DOHH2 (cell line): Measurements from ENCODE around the gene MARCHF9.

Experiments used
- H3F3A ChIP-seq: fragments of 200-600 bp; sonication (generic), shearing (Covaris generic); 2 replicates; pipeline ENCODE4 v1.6.0; 2016; ENCODE audit warnings: antibody characterized with exemption, mild to moderate bottlenecking; ENCODE audit not compliant: control insufficient read depth, insufficient read depth
- H3K27ac ChIP-seq: fragments of 200-600 bp; sonication (generic); 2 replicates; pipeline ENCODE4 v1.5.1; 2014; ENCODE audit warnings: low read depth, mild to moderate bottlenecking, low read length, moderate library complexity
- H3K27me3 ChIP-seq: fragments of 200-600 bp; sonication (generic); 2 replicates; pipeline ENCODE4 v1.6.1; 2014; ENCODE audit warnings: mild to moderate bottlenecking, low read length, mixed read lengths; ENCODE audit not compliant: control insufficient read depth
- H3K36me3 ChIP-seq: fragments of 200-600 bp; sonication (generic); 2 replicates; pipeline ENCODE4 v1.6.1; 2014; ENCODE audit warnings: mild to moderate bottlenecking, low read length, moderate library complexity, mixed read lengths; ENCODE audit not compliant: control insufficient read depth
- H3K4me1 ChIP-seq: fragments of 200-600 bp; sonication (generic); 2 replicates; pipeline ENCODE4 v1.6.1; 2014; ENCODE audit warnings: mild to moderate bottlenecking, low read length, mixed read lengths; ENCODE audit not compliant: control insufficient read depth
- H3K4me2 ChIP-seq: fragments of 200-600 bp; sonication (generic); 2 replicates; pipeline ENCODE4 v1.6.0; 2014; ENCODE audit warnings: mild to moderate bottlenecking, low read length, moderate library complexity
- H3K4me3 ChIP-seq: fragments of 200-600 bp; sonication (generic); 2 replicates; pipeline ENCODE4 v1.5.1; 2014; ENCODE audit warnings: mild to moderate bottlenecking, low read length, mixed read lengths
- H3K79me2 ChIP-seq: fragments of 200-600 bp; sonication (generic); 2 replicates; pipeline ENCODE4 v1.6.1; 2014; ENCODE audit warnings: mild to moderate bottlenecking, low read length, mixed read lengths; ENCODE audit not compliant: control insufficient read depth
- H3K9me2 ChIP-seq: fragments of 200-600 bp; sonication (generic); replicated peaks from 2 replicates; pipeline ENCODE4 v1.6.1; 2014; ENCODE audit warnings: mild to moderate bottlenecking, low read length, mixed read lengths; ENCODE audit not compliant: control insufficient read depth
- H3K9me3 ChIP-seq: fragments of 200-600 bp; sonication (generic); 2 replicates; pipeline ENCODE4 v1.6.1; 2014; ENCODE audit warnings: antibody characterized with exemption, low read length, mixed read lengths; ENCODE audit not compliant: control insufficient read depth, insufficient read depth
- H4K20me1 ChIP-seq: fragments of 200-600 bp; sonication (generic); 2 replicates; pipeline ENCODE4 v1.6.0; 2014; ENCODE audit warnings: low read depth, mild to moderate bottlenecking, antibody characterized with exemption, low read length, moderate library complexity; ENCODE audit not compliant: control insufficient read depth, insufficient read depth
- EZH2phosphoT487 ChIP-seq: fragments of 200-600 bp; sonication (generic); IDR thresholded peaks from 2 replicates; pipeline ENCODE4 v1.6.1; 2017; ENCODE audit warnings: borderline replicate concordance, mild to moderate bottlenecking, antibody characterized with exemption, low read length, moderate library complexity, mixed read lengths
- TF ChIP-seq, protein P1 (sequence below): fragments of 200-600 bp; sonication (generic); IDR thresholded peaks from one replicate; pipeline ENCODE4 v1.5.1; 2014; ENCODE audit warnings: antibody characterized with exemption, mild to moderate bottlenecking, low read depth, low read length; ENCODE audit not compliant: poor library complexity, severe bottlenecking

MARCHF9 gene, protein sequence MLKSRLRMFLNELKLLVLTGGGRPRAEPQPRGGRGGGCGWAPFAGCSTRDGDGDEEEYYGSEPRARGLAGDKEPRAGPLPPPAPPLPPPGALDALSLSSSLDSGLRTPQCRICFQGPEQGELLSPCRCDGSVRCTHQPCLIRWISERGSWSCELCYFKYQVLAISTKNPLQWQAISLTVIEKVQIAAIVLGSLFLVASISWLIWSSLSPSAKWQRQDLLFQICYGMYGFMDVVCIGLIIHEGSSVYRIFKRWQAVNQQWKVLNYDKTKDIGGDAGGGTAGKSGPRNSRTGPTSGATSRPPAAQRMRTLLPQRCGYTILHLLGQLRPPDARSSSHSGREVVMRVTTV

DNA sequence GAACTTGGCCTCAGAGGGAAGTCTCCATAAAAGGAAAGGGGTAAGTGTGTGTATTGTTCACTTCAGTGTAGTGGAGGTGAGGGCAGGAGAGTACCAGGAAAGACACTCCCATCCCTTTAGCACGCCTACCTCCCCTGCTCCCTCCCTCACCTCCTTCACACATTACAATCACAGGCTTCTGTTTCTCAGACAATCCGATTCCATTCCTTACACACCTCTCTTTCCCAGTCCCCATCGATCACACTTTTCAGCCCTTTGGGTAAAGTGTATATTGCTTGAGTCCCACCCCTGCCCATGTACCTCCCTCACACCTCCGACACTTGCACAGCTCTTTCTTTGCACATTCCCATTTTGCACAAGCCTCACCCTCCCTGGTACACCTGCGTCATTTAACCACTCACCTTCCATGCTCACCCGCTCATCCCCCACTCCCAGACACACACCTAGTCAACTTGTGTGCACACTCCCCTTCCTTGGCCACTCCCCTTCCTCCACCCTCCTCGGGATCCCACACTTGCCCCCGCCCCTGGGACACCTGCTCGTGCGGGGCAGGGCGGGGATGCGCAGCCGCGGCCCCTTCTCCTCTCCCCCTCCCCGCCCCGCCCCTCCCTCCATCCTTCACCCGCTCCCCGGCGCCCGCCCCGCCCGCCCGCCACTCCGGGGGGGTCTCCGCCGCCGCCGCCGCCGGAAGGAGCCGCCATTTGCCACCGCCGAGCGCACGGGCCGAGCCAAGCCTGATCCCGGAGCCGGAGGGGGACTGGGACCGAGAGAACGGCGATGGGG is at the start of gene MARCHF9:
Gene MARCHF9 (plus strand): TSS at position 693 of the 783 bp plus-strand sequence. CDS start 426 bp downstream, outside the sequence.
- H3K36me3 ChIP-seq: peaks cover 56% of the 10 kb centered on the region

GRCh38 chr12:57707250-57707649 is 47.7 kb upstream of the MARCHF9 start:
- Histone ChIP-seq H3K9me3 (peaks cover 8% of the 10 kb centered on the region; the same call in 1 of the 2 replicates), H3K27ac (no peak overlapping the region), H3F3A (0 out of 2 replicates have a peak, but pooled peaks cover 2% of the 10 kb centered on the region), H3K4me3 (no peak overlapping the region), H3K4me1 (no peaks in the 10 kb centered on the region), H3K9me2 (no peaks in the 10 kb centered on the region), H3K4me2 (no peak overlapping the region), H3K79me2 (no peaks in the 10 kb centered on the region), H4K20me1 (no peaks in the 10 kb centered on the region), H3K27me3 (no peaks in the 10 kb centered on the region), H3K36me3 (peaks cover 39% of the 10 kb centered on the region)
- TF ChIP-seq, protein P1, sequence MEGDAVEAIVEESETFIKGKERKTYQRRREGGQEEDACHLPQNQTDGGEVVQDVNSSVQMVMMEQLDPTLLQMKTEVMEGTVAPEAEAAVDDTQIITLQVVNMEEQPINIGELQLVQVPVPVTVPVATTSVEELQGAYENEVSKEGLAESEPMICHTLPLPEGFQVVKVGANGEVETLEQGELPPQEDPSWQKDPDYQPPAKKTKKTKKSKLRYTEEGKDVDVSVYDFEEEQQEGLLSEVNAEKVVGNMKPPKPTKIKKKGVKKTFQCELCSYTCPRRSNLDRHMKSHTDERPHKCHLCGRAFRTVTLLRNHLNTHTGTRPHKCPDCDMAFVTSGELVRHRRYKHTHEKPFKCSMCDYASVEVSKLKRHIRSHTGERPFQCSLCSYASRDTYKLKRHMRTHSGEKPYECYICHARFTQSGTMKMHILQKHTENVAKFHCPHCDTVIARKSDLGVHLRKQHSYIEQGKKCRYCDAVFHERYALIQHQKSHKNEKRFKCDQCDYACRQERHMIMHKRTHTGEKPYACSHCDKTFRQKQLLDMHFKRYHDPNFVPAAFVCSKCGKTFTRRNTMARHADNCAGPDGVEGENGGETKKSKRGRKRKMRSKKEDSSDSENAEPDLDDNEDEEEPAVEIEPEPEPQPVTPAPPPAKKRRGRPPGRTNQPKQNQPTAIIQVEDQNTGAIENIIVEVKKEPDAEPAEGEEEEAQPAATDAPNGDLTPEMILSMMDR: no peak
- TF ChIP-seq EZH2phosphoT487: no peak

More for the DNA sequence above, at the start of gene MARCHF9:
- Histone ChIP-seq H3K4me1 (peaks cover 52% of the 10 kb centered on the region), H3K9me2 (no peaks in the 10 kb centered on the region), H3K9me3 (no peaks in the 10 kb centered on the region), H3K79me2 (peaks cover 69% of the 10 kb centered on the region), H4K20me1 (peaks cover 2% of the 10 kb centered on the region; the same call in 1 of the 2 replicates), H3K27me3 (no peaks in the 10 kb centered on the region), H3K4me2 (peak within 1 kb of the TSS; percentile 96), H3K4me3 (peak within 1 kb of the TSS; percentile 88), H3F3A (peaks cover 19% of the 10 kb centered on the region), H3K27ac (peak within 1 kb of the TSS; percentile 79)
- TF ChIP-seq EZH2phosphoT487: no peak
- TF ChIP-seq, protein P1: no peak

DNA sequence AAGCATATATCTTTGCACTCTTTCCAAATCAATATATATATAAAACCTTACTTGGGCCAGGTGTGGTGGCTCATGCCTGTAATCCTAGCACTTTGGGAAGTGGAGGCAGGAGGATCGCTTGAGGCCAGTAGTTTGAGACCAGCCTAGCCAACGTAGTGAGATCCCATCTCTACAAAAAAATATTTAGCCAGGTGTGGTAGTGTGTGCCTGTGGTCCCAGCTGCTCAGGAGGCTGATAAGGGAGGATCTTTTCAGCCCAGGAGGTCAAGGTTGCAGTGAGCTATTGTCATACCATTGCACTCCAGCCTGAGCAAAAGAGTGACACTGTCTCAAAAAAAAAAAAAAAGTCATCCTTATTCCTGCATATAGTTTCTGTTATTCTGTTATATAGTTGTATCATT is 46.6 kb upstream of the MARCHF9 start:
- H3K27ac ChIP-seq: no peak overlapping the region
- H3K4me1 ChIP-seq: no peaks in the 10 kb centered on the region
- no peaks in the 10 kb centered on the region for H3K27me3 ChIP-seq
- no peaks in the 10 kb centered on the region for H4K20me1 ChIP-seq
- H3F3A ChIP-seq: 0 out of 2 replicates have a peak, but pooled peaks cover 2% of the 10 kb centered on the region
- TF ChIP-seq EZH2phosphoT487: no peak
- TF ChIP-seq, protein P1: no peak
- no peaks in the 10 kb centered on the region for H3K9me2 ChIP-seq
- H3K9me3 ChIP-seq: peaks cover 8% of the 10 kb centered on the region; the same call in 1 of the 2 replicates
- no peaks in the 10 kb centered on the region for H3K79me2 ChIP-seq
- no peak overlapping the region for H3K4me3 ChIP-seq
- H3K36me3 ChIP-seq: peaks cover 29% of the 10 kb centered on the region
- no peak overlapping the region for H3K4me2 ChIP-seq
